Stimulated activated naive CD8-positive, alpha-beta T cell treated with anti-CD3 and anti-CD28 coated beads, Interleukin-15, amount 100 ng/mL, for 72 hours (primary cell): ENCODE data around the gene ABR.

Source experiments
- ATAC-seq: fragments of 150-1000 bp; cut with Tn5 transposase; 2 replicates; pipeline ENCODE4 v1.10.0; 2021; ENCODE audit warnings: mild to moderate bottlenecking, moderate library complexity
- DNase-seq, 2 donors: peaks; one replicate each; pipeline ENCODE4 v3.0.0; 2021 to 2022
- H3K27ac Mint-ChIP-seq, 2 donors: one replicate each; pipeline ENCODE4 v1.8.0; 2022; ENCODE audit warnings: mild to moderate bottlenecking in 2 of 2, mixed read lengths in 2 of 2, moderate library complexity in 2 of 2
- H3K27me3 Mint-ChIP-seq: one replicate; pipeline ENCODE4 v1.8.0; 2022; ENCODE audit warnings: mixed read lengths
- H3K4me1 Mint-ChIP-seq: one replicate; pipeline ENCODE4 v1.8.0; 2022; ENCODE audit warnings: mild to moderate bottlenecking, mixed read lengths
- H3K4me3 Mint-ChIP-seq, 2 donors: one replicate each; pipeline ENCODE4 v1.8.0; 2022; ENCODE audit warnings: mild to moderate bottlenecking in 2 of 2, mixed read lengths in 2 of 2, moderate library complexity in 1 of 2
- H3K9me3 Mint-ChIP-seq, 2 donors: one replicate each; pipeline ENCODE4 v1.8.0; 2022; ENCODE audit warnings: mixed read lengths in 2 of 2

The ABR gene

DNA sequence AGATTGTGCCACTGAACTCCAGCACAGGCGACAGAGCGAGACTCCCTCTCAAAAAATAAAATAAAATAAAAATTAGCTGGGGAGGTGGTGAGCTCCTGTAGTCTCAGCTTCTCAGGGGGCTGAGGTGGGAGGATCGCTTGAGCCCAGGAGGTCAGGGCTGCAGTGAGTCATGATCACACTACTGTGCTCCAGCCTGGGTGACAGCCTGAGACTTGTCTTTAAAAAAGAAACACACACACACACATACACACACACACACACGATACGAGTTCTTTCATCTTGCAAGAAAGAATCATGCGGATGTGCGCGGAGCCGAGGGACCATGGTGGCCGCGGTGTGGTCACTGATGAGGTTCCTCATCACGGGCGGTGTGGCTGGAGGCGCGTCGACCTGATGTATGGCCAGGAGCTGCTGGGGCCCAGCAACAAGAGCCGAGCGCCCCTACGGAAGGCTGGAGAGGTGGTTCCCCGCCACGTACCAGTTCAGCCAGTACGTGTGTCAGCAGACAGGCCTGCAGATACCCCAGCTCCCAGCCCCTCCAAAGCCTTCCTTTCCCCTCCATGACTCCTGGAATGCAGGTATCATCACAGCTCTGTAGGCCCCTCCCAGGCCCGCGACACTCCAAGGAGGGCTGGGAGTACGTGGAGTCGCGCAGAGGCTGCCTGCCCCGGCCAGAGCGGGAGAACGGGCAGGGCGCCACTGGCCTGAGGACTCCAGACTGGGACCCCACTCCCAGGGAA, 220.9 kb downstream of the ABR start:
- H3K4me1 Mint-ChIP-seq = no peaks in the 10 kb centered on the region
- no peak for DNase-seq
- no peak overlapping the region for H3K4me3 Mint-ChIP-seq
- no peak for ATAC-seq
- no peaks in the 10 kb centered on the region for H3K9me3 Mint-ChIP-seq
- peaks cover 25% of the 10 kb centered on the region for H3K27me3 Mint-ChIP-seq
- H3K27ac Mint-ChIP-seq = no peak overlapping the region

GRCh38 chr17:957856-958421, 221.8 kb downstream of the ABR start:
- DNase-seq (no peak), ATAC-seq (no peak)
- H3K4me3 Mint-ChIP-seq = no peak overlapping the region
- H3K27me3 Mint-ChIP-seq = peaks cover 23% of the 10 kb centered on the region
- no peaks in the 10 kb centered on the region for H3K9me3 Mint-ChIP-seq
- no peaks in the 10 kb centered on the region for H3K4me1 Mint-ChIP-seq
- H3K27ac Mint-ChIP-seq = no peak overlapping the region

DNA sequence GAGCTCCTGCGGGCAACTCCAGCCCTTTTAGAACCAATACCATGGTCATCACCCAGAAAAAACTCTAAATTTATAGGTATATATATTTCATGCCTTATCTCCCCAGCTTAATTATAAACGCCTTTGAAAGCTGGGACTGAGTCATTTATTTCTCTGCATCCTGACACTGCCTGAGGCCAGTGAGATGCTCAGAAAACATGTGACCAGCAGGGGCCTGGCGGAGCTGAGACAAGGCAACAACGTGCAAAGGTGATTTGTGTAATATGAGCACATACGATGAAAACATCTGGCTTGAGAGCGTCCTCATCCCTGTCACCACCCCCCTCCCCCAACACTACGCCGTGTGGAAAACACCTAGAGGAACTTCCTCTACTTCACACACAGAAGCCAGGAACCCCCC, 222.9 kb downstream of the ABR start:
- DNase-seq = no peak
- H3K27ac Mint-ChIP-seq = no peak overlapping the region
- ATAC-seq = no peak

GRCh38 chr17:954431-955164, 225.2 kb downstream of the ABR start:
- no peaks in the 10 kb centered on the region for H3K4me1 Mint-ChIP-seq
- ATAC-seq (no peak), DNase-seq (no peak)
- H3K9me3 Mint-ChIP-seq = no peaks in the 10 kb centered on the region
- H3K27me3 Mint-ChIP-seq = peaks cover 29% of the 10 kb centered on the region
- H3K27ac Mint-ChIP-seq = no peak overlapping the region
- no peak overlapping the region for H3K4me3 Mint-ChIP-seq

More for the DNA sequence above, 222.9 kb downstream of the ABR start:
- no peaks in the 10 kb centered on the region for H3K9me3 Mint-ChIP-seq
- no peak overlapping the region for H3K4me3 Mint-ChIP-seq
- peaks cover 19% of the 10 kb centered on the region for H3K27me3 Mint-ChIP-seq
- no peaks in the 10 kb centered on the region for H3K4me1 Mint-ChIP-seq

GRCh38 chr17:953767-954166, 226.0 kb downstream of the ABR start:
- Mint-ChIP-seq H3K4me1 (no peaks in the 10 kb centered on the region), H3K27ac (no peak overlapping the region), H3K27me3 (peaks cover 29% of the 10 kb centered on the region), H3K9me3 (no peaks in the 10 kb centered on the region), H3K4me3 (no peak overlapping the region)
- DNase-seq (no peak), ATAC-seq (no peak)
